ENCODE data around the gene ZNF133.

The ZNF133 gene

DNA sequence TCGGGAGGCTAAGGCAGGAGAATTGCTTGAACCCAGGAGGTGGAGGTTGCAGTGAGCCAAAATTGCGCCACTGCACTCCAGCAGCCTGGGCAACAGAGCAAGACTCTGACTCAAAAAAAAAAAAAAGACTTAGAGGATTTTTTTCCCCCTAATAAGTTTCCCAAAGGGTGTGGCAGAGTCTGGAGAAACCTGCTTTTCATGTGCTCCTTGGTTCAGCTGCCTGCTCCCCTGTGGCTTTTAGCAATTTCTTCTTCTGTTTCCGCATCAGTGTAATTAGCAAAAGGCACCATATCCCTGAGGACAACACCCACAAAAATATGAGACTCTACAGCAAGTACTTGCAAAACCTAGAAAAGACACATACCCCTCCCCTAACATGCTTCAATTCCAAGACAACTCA lies 28.6 kb upstream of the ZNF133 start:
- H3K9ac ChIP-seq (ENCODE audit: low read depth, low read length, poor library complexity, severe bottlenecking), result no peak overlapping the region
- TF ChIP-seq, protein P1, sequence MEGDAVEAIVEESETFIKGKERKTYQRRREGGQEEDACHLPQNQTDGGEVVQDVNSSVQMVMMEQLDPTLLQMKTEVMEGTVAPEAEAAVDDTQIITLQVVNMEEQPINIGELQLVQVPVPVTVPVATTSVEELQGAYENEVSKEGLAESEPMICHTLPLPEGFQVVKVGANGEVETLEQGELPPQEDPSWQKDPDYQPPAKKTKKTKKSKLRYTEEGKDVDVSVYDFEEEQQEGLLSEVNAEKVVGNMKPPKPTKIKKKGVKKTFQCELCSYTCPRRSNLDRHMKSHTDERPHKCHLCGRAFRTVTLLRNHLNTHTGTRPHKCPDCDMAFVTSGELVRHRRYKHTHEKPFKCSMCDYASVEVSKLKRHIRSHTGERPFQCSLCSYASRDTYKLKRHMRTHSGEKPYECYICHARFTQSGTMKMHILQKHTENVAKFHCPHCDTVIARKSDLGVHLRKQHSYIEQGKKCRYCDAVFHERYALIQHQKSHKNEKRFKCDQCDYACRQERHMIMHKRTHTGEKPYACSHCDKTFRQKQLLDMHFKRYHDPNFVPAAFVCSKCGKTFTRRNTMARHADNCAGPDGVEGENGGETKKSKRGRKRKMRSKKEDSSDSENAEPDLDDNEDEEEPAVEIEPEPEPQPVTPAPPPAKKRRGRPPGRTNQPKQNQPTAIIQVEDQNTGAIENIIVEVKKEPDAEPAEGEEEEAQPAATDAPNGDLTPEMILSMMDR (conservative IDR thresholded peaks at IDR 0.05; ENCODE audit: low read length), result no peak
- TF ChIP-seq EZH2phosphoT487 (IDR thresholded peaks at IDR 0.05; ENCODE audit: borderline replicate concordance), result no peak
- H3K79me2 ChIP-seq (ENCODE audit: insufficient read depth, low read length), result no peaks in the 10 kb centered on the region
- no peaks in the 10 kb centered on the region for H4K20me1 ChIP-seq (ENCODE audit: insufficient read depth, low read length, poor library complexity, severe bottlenecking)
- no peaks in the 10 kb centered on the region for H3K9me2 ChIP-seq (replicated peaks; ENCODE audit: low read depth, low read length)
- no peaks in the 10 kb centered on the region for H3K4me1 ChIP-seq (ENCODE audit: insufficient read depth, low read length, poor library complexity, severe bottlenecking)
- H3K4me2 ChIP-seq (ENCODE audit: low read depth, low read length, poor library complexity, severe bottlenecking), result no peak overlapping the region
- no peak overlapping the region for H2AFZ ChIP-seq (ENCODE audit: low read length)
- H3K4me3 ChIP-seq (ENCODE audit: low read length, poor library complexity, severe bottlenecking), result no peak overlapping the region
- no peaks in the 10 kb centered on the region for H3K9me3 ChIP-seq (ENCODE audit: insufficient read depth, low read depth, low read length)
- no peaks in the 10 kb centered on the region for H3K27me3 ChIP-seq (ENCODE audit: insufficient read depth, low read length, poor library complexity, severe bottlenecking)
- no peaks in the 10 kb centered on the region for H3K36me3 ChIP-seq (ENCODE audit: insufficient read depth, low read length)
- no peaks in the 10 kb centered on the region for H3F3A ChIP-seq (ENCODE audit: low read depth)

DNA sequence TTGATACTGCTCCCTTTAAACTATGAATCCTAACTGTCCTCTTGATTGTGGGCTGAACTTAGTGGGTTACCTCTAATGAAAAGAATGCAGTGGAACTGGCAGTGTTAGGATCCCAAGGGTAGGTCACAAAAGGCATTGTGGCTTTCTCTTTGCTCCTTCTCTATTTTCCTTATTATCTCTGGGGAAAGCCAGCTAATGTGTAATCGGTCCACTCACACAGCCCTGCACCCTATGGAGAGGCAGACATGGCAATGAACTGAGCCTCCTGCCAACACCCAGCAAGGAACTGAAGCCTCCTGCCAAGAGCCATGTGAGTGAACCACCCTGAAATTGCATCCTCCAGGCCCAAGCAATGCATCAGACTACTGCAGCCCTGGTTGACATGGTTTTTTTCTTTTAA lies 24.6 kb upstream of the ZNF133 start:
- Histone ChIP-seq H3K9me2 (replicated peaks; ENCODE audit: low read depth, low read length) (no peaks in the 10 kb centered on the region), H3K9me3 (ENCODE audit: insufficient read depth, low read depth, low read length) (no peaks in the 10 kb centered on the region), H3K79me2 (ENCODE audit: insufficient read depth, low read length) (no peaks in the 10 kb centered on the region), H3F3A (ENCODE audit: low read depth) (no peaks in the 10 kb centered on the region), H3K4me2 (ENCODE audit: low read depth, low read length, poor library complexity, severe bottlenecking) (no peak overlapping the region), H3K36me3 (ENCODE audit: insufficient read depth, low read length) (no peaks in the 10 kb centered on the region), H3K4me3 (ENCODE audit: low read length, poor library complexity, severe bottlenecking) (no peak overlapping the region), H3K27me3 (ENCODE audit: insufficient read depth, low read length, poor library complexity, severe bottlenecking) (no peaks in the 10 kb centered on the region), H3K4me1 (ENCODE audit: insufficient read depth, low read length, poor library complexity, severe bottlenecking) (no peaks in the 10 kb centered on the region), H3K9ac (ENCODE audit: low read depth, low read length, poor library complexity, severe bottlenecking) (no peak overlapping the region), H2AFZ (ENCODE audit: low read length) (no peak overlapping the region), H4K20me1 (ENCODE audit: insufficient read depth, low read length, poor library complexity, severe bottlenecking) (no peaks in the 10 kb centered on the region)
- TF ChIP-seq EZH2phosphoT487 (IDR thresholded peaks at IDR 0.05; ENCODE audit: borderline replicate concordance), result no peak

DNA sequence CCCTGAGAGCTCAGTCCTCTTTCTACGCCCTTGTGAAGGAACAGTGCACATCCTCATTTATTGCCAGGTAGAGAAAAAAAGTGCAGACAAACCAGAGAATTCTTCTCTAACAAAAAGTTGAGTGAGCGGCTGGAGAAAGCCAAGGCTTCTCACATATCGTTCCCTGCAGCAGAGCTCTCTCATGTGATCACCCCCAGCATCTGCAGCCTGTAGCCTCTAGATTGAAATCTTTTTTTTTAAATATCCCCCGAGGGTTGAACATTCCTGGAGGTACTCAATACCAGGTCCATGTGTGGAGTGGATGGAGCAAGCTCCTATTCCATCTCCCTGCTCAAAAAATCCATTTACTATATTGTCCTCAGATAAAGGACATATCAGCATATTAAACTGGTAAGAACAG lies 22.9 kb upstream of the ZNF133 start:
- no peak overlapping the region for H2AFZ ChIP-seq (ENCODE audit: low read length)

DNA sequence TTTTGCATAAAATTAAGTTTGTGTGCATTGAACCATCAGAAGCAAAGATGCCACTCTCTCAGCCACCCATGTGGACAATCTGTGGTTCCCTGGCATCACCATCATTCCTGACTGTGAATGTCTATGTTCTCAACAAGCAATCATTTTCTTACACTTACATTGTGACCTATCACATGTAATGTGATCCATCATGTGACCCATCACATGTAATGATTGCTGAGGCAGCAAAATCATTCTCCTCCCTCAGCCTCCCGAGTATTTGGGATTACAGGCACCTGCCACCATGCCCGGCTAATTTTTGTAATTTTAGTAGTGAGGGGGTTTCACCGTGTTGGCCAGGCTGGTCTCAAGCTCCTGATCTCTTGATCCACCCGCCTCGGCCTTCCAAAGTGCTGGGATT lies 22.0 kb upstream of the ZNF133 start:
- Histone ChIP-seq H3K9ac (ENCODE audit: low read depth, low read length, poor library complexity, severe bottlenecking) (no peak overlapping the region), H3K4me3 (ENCODE audit: low read length, poor library complexity, severe bottlenecking) (no peak overlapping the region)

More for the DNA sequence above, 22.9 kb upstream of the ZNF133 start:
- TF ChIP-seq, protein P1 (conservative IDR thresholded peaks at IDR 0.05; ENCODE audit: low read length), result no peak
- no peak for TF ChIP-seq EZH2phosphoT487 (IDR thresholded peaks at IDR 0.05; ENCODE audit: borderline replicate concordance)
- no peaks in the 10 kb centered on the region for H3K79me2 ChIP-seq (ENCODE audit: insufficient read depth, low read length)
- no peaks in the 10 kb centered on the region for H3F3A ChIP-seq (ENCODE audit: low read depth)
- H3K9me2 ChIP-seq (replicated peaks; ENCODE audit: low read depth, low read length), result no peaks in the 10 kb centered on the region
- no peaks in the 10 kb centered on the region for H4K20me1 ChIP-seq (ENCODE audit: insufficient read depth, low read length, poor library complexity, severe bottlenecking)
- H3K9me3 ChIP-seq (ENCODE audit: insufficient read depth, low read depth, low read length), result no peaks in the 10 kb centered on the region
- H3K9ac ChIP-seq (ENCODE audit: low read depth, low read length, poor library complexity, severe bottlenecking), result no peak overlapping the region
- no peak overlapping the region for H3K4me3 ChIP-seq (ENCODE audit: low read length, poor library complexity, severe bottlenecking)
- no peaks in the 10 kb centered on the region for H3K27me3 ChIP-seq (ENCODE audit: insufficient read depth, low read length, poor library complexity, severe bottlenecking)
- no peaks in the 10 kb centered on the region for H3K36me3 ChIP-seq (ENCODE audit: insufficient read depth, low read length)
- no peaks in the 10 kb centered on the region for H3K4me1 ChIP-seq (ENCODE audit: insufficient read depth, low read length, poor library complexity, severe bottlenecking)
- H3K4me2 ChIP-seq (ENCODE audit: low read depth, low read length, poor library complexity, severe bottlenecking), result no peak overlapping the region

More for the DNA sequence above, 22.0 kb upstream of the ZNF133 start:
- Histone ChIP-seq H4K20me1 (ENCODE audit: insufficient read depth, low read length, poor library complexity, severe bottlenecking) (no peaks in the 10 kb centered on the region), H3K9me3 (ENCODE audit: insufficient read depth, low read depth, low read length) (no peaks in the 10 kb centered on the region), H3K4me2 (ENCODE audit: low read depth, low read length, poor library complexity, severe bottlenecking) (no peak overlapping the region), H3F3A (ENCODE audit: low read depth) (no peaks in the 10 kb centered on the region), H3K36me3 (ENCODE audit: insufficient read depth, low read length) (no peaks in the 10 kb centered on the region), H3K27me3 (ENCODE audit: insufficient read depth, low read length, poor library complexity, severe bottlenecking) (no peaks in the 10 kb centered on the region), H2AFZ (ENCODE audit: low read length) (no peak overlapping the region), H3K79me2 (ENCODE audit: insufficient read depth, low read length) (no peaks in the 10 kb centered on the region), H3K9me2 (replicated peaks; ENCODE audit: low read depth, low read length) (no peaks in the 10 kb centered on the region), H3K4me1 (ENCODE audit: insufficient read depth, low read length, poor library complexity, severe bottlenecking) (no peaks in the 10 kb centered on the region)
- TF ChIP-seq, protein P1 (conservative IDR thresholded peaks at IDR 0.05; ENCODE audit: low read length), result no peak
- TF ChIP-seq EZH2phosphoT487 (IDR thresholded peaks at IDR 0.05; ENCODE audit: borderline replicate concordance), result no peak
